ENCODE results near the gene SLC22A7.

Gene SLC22A7

DNA sequence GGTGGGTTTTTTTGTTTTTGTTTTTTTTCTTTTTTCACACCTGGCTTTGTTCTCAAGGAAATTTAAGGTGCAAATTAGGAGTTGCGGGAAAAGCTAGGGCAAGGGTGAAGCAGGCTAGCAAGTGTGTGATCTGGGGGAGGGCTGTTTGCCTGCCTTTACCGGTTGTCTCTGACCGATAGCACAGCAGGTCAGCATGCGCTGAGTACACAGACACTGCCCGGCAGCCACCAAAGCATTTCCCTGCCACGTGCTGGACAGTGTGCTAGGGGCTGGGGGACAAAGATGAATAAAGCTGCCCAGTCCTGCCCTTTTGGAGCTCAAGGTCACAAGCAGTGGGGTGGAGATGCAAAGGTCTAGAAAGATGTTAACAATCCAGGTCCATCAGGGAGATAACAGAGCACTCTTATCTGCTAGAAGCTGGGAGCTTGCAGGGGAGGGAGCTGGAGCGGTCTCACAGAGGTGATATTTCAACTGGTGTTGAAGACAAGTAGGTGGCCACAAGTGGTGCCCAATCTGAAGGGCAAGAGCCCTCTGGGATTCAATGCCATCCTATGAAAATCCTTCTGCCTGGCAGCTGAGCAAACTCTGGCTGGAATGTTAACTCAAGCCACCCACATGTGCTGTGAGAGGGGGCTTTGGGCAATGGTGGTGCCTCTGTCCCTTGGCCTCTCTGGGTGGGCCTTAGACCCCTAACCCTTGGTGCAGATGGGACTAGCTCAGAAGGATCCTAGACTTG, 30.3 kb upstream of the SLC22A7 start:
- no peak for DNase-seq (ENCODE audit: low read depth in 2 of 2)

GRCh38 chr6:43268355-43268700, 29.7 kb upstream of the SLC22A7 start:
- DNase-seq (ENCODE audit: low read depth in 2 of 2): no peak

GRCh38 chr6:43268782-43269272, 29.2 kb upstream of the SLC22A7 start:
- DNase-seq (ENCODE audit: low read depth in 2 of 2): no peak

- no peak for DNase-seq (ENCODE audit: low read depth in 2 of 2)
These were observed 28.6 kb upstream of the SLC22A7 start for GRCh38 chr6:43269273-43270007.

DNA sequence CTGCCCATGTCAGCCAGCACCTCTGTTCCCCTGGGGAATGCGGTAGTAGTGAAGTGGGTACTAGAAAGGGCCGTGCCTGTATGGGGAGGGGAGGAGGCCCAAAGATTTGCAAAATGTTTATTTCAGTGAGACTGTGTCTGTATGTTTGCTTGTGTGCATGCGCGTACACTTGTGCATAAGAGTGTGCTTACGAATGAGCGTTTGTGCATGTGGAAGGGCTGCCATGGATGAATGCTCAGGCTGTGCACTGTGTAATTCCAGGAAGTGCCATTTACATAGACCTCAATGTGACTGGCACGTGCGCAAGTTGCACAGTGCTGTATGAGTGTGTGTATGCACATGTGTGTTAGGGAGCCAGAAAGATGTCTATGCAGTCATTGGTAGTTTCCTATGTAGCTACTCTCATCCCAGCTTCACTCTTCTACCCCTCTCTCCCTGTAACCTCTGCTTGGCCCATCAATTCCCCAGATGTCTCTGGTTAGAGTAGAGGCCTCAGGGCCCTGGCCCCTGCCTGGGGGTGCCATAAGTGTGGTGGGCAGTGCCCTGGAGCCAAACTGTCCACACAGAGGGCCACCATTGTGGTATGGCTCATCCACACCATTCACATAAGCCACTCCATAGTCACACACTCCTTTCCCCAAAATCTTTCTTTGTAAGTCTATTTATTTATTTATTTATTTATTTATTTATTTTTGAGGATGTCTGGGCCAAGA, 26.8 kb upstream of the SLC22A7 start:
- no peak for DNase-seq (ENCODE audit: low read depth in 2 of 2)

DNA sequence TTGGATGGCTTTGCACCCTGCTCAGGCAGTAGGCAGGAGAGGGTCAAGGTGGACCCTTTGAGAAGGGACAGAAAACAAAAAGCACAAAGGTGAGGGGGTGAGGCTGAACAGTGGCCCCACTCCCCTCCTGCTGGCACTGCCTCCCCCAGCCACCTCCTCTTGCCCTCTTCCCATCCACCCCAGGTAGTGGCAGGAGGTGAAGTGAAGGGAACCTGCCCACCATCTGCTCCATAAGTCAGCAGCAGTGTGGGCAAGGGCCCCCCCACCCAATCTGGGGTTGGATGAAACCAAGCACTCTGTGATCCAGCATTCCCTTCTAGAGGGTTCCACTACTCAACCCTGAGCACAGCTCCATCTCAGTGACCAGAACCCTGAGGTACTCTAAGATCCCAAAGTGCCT, 26.1 kb upstream of the SLC22A7 start:
- DNase-seq (ENCODE audit: low read depth in 2 of 2): no peak

- no peak for DNase-seq (ENCODE audit: low read depth in 2 of 2)
These were observed 24.4 kb upstream of the SLC22A7 start for GRCh38 chr6:43273707-43274106.

- no peak for DNase-seq (ENCODE audit: low read depth in 2 of 2)
These were observed 23.7 kb upstream of the SLC22A7 start for GRCh38 chr6:43274127-43274915.

DNA sequence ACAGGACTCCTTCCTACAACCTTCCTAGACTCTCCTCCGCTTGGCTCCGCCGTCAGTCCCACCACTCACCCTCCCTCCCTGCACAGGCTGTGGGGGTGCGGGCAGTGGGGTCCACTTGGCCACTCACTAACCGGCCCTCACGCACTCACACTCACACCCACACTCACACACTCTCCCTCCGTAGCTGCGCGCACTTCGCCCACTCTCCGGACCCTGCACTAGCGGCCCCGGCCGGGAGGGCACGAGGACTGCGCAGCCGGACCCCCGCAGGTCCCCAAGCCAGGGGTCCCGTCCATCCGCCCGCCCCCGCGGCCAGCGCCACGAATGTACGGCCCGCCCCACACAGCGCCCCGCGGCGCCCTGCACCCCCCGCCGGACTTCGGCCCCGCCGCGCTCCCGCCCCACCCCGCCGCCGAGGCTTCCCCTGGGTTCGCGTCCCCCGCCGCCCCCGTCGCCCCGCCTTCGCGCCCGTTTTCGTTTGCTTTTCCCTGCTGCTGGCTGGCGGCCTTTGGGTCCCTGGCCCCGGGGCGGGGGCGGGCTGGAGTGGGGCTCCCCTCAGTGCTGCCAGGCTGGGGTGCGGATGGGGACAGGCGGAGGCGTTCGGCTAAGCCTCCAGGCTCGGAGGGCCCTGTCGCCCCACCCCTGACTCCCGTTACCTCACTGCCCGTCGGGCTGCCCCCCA, 23.0 kb upstream of the SLC22A7 start:
- no peak for DNase-seq (ENCODE audit: low read depth in 2 of 2)

GRCh38 chr6:43275801-43276576, 22.1 kb upstream of the SLC22A7 start:
- DNase-seq (ENCODE audit: low read depth in 2 of 2): no peak

- DNase-seq (ENCODE audit: low read depth in 2 of 2): no peak
These were observed 21.3 kb upstream of the SLC22A7 start for GRCh38 chr6:43276577-43277305.

DNA sequence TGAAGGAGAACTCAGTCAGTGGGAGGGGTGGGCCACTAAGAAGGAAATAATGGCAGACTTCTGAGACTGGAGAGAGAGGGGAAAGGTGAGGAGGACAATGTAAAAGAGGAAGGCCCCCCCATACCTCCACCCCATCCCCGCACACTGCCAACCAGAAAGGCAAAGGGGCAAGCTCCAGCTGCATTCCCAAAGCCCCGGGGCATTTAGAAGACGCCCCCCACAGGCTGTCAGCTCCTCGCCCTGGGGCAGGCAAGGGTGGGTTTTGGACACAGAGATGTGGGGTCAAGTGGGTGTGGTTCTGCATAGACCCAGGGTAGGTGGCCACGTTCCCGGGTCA, 20.8 kb upstream of the SLC22A7 start:
- no peak for DNase-seq (ENCODE audit: low read depth in 2 of 2)

DNA sequence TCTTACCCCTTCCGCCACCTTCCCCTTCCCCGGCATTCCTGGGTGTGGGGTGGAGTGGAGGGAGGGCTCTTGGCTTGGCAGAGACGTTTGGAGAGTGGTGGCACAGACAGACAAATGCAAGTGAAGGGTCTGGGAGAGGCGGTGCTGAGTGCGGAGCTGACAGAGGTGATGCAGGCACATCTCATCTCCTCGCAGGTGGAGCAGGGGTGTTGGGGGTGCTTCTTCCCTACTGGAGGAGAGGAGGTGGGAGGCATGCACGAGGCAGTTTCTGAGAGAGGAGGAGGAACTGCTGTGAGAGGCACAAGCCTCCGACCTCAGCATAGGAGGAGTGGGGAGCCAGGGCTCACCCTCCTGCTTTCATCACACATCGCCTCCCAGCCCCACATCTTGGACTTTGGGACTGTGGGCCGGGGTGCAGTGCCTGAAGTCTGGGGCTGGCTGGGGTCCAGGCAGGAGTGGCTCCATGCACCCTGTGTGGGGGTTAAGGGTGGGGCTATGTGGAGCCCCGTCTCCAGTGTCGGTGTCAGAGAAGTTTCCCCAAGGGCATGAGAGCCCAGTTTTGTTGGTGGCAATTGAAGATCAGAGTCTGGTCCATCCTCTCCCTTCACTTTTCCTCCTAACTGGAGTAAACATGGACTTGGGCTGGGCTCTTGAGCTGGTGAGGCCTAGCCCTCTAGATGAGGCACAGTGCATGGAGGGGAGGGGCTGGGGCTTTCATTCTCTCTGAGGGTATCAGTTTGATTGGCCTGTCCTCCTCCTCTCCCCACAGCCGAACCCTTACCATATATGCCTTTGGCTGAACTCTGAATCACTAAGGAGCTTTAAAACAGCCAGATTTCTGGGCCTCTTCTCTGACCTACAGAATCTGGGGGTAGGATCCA, 20.2 kb upstream of the SLC22A7 start:
- DNase-seq (ENCODE audit: low read depth in 2 of 2): no peak

DNA sequence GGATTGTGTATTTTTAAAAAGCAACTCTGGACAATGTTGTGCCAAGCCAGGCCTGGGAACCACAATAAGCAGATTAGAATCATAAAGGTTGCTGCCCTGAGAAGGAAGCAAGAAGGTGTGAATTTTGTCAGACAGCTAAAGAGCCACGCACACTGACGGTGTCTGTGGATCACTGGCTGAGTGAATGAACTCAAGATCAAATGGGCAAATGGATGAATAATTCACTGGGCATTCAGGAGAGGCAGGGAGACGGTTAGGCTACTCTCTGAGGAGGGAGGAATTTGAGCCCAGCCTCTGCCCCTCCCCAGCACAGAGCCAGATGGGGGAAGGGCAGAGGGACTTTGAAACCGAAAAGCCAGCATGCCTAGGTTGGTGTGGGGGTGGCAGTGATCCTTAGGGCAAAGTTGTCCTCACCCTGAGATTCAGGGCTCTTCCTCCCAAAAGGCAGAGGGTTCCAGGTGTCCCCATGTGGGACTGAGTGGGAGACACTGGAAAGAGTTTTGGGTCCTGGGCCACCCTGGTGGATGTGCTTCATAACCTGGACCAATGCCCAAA, 19.5 kb upstream of the SLC22A7 start:
- no peak for DNase-seq (ENCODE audit: low read depth in 2 of 2)

GRCh38 chr6:43280234-43280633, 17.8 kb upstream of the SLC22A7 start:
- DNase-seq (ENCODE audit: low read depth in 2 of 2): no peak

- no peak for DNase-seq (ENCODE audit: low read depth in 2 of 2)
These were observed 16.0 kb upstream of the SLC22A7 start for GRCh38 chr6:43282060-43282459.

DNA sequence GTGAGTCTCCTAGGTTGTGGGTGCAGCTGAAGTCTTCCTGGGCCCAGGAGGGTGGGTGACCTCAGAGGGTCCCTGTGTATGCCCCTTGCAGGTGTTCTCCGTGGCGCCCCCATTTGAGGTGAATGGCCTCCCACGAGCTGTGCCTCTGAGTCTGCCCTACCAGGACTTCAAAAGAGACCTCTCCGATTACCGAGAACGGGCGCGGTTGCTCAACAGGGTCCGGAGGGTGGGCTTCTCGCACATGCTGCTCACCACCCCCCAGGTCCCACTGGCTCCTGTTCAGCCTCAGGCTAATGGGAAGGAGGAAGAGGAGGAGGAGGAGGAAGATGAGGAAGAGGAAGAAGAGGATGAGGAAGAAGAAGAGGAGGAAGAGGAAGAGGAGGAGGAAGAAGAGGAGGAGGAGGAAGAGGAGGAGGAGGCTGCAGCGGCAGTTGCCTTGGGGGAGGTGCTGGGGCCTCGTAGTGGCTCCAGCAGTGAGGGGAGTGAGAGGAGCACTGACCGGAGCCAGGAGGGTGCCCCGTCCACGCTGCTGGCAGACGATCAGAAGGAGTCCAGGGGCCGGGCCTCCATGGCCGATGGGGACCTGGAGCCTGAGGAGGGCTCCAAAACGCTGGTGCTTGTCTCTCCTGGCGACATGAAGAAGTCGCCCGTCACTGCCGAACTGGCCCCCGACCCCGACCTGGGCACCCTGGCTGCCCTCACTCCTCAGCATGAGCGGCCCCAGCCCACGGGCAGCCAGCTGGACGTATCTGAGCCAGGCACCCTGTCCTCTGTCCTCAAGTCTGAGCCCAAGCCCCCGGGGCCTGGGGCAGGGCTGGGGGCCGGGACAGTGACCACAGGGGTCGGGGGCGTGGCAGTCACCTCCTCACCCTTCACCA, 15.2 kb upstream of the SLC22A7 start:
- no peak for DNase-seq (ENCODE audit: low read depth in 2 of 2)

DNA sequence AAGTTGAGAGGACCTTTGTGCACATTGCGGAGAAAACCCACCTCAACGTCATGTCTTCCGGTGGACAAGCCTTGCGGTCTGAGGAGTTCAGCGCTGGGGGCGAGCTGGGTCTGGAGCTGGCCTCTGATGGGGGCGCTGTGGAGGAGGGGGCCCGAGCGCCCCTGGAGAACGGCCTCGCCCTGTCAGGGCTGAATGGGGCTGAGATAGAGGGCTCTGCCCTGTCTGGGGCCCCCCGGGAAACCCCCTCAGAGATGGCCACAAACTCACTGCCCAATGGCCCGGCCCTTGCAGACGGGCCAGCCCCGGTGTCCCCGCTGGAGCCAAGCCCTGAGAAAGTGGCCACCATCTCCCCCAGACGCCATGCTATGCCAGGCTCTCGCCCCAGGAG, 14.6 kb upstream of the SLC22A7 start:
- no peak for DNase-seq (ENCODE audit: low read depth in 2 of 2)
